Breast epithelium (tissue), 4 donors: Measurements from ENCODE around the gene SCN7A. TPM values are rescaled to one million over a fixed set of nuclear protein-coding genes. Genes with fewer than 3 reads are reported as not detected.

Experiments
- DNase-seq, 2 donors: peaks; one replicate each; pipeline ENCODE4 v3.0.0-alpha.2; 2019; ENCODE audit warnings: low spot score in 2 of 2
- H3K27ac ChIP-seq, 2 donors: fragments of 200-600 bp; sonication (generic) in 1 of 2; one replicate each; pipeline ENCODE4 v1.5.1; 2016 to 2019; ENCODE audit warnings: mild to moderate bottlenecking in 1 of 2
- H3K27me3 ChIP-seq, 2 donors: fragments of 200-600 bp; sonication (generic) in 1 of 2; one replicate each; pipeline versions ENCODE4 v1.5.1 to v1.6.0; 2017 to 2019; ENCODE audit warnings: control low read depth in 1 of 2, mild to moderate bottlenecking in 1 of 2
- H3K36me3 ChIP-seq: fragments of 200-600 bp; one replicate; pipeline ENCODE4 v1.5.1; 2019
- H3K4me1 ChIP-seq, 2 donors: fragments of 200-600 bp; sonication (generic); one replicate each; pipeline ENCODE4 v1.5.1; 2016 to 2019; ENCODE audit warnings: control low read depth in 1 of 2
- H3K4me3 ChIP-seq, 3 donors: fragments of 200-600 bp; sonication (generic); 1 replicate in 2 of 3; 2 replicates in 1 of 3; pipeline ENCODE4 v1.5.1; 2016 to 2019; ENCODE audit warnings: mild to moderate bottlenecking in 3 of 3, moderate library complexity in 2 of 3
- H3K9me3 ChIP-seq, 2 donors: fragments of 200-600 bp; sonication (generic) in 1 of 2; one replicate each; pipeline ENCODE4 v1.5.1; 2016 to 2019; ENCODE audit warnings: control low read depth in 1 of 2
- CTCF ChIP-seq, 3 donors: fragments of 450-650 bp; IDR thresholded peaks; one replicate each; pipeline ENCODE4 v1.5.1; 2016 to 2017; ENCODE audit warnings: antibody characterized with exemption in 3 of 3, mild to moderate bottlenecking in 3 of 3, moderate library complexity in 3 of 3
- POLR2A ChIP-seq: fragments of 450-650 bp; IDR thresholded peaks from one replicate; pipeline ENCODE4 v1.6.1; 2016; ENCODE audit warnings: antibody characterized with exemption, mild to moderate bottlenecking, moderate library complexity
- POLR2AphosphoS5 ChIP-seq, 3 donors: sonication (generic); formaldehyde crosslinking; IDR thresholded peaks; one replicate each; pipeline ENCODE4 v1.6.1; 2017; ENCODE audit warnings: antibody characterized with exemption in 3 of 3
- intact Hi-C: fragments of 100-400 bp; cut with DNase I; formaldehyde crosslinking; loops from one replicate; pipeline ENCODE4 v1.15.1; 2023; ENCODE audit warnings: low total_unique reads
- total RNA-seq, 3 donors: library from RNA; depleted of rRNA; stranded (reverse); fragments of >200 nt; gene quantifications; one replicate each; pipeline ENCODE4 v1.1.0, GENCODE V29; 2016

SCN7A gene
- total RNA-seq, 3 donors from 2014 or later, result 11.5 to 13.3 (median 12.1) TPM

- no peak for TF ChIP-seq POLR2A
- no peak for TF ChIP-seq POLR2AphosphoS5 (IDR thresholded peaks at IDR 0.05)
- no peak for TF ChIP-seq CTCF (IDR thresholded peaks at IDR 0.05)
- intact Hi-C loops, result no loop called here
- DNase-seq, result no peak
Observed at GRCh38 chr2:166388481-166389070, 105.5 kb downstream of the SCN7A start.

GRCh38 chr2:166385313-166385712 is 108.7 kb downstream of the SCN7A start:
- TF ChIP-seq POLR2AphosphoS5 (IDR thresholded peaks at IDR 0.05) (no peak), CTCF (IDR thresholded peaks at IDR 0.05) (no peak), POLR2A (no peak)
- no peaks in the 10 kb centered on the region for H3K9me3 ChIP-seq
- no peak for DNase-seq
- intact Hi-C loops, result no loop called here
- H3K4me1 ChIP-seq, result no peaks in the 10 kb centered on the region
- no peaks in the 10 kb centered on the region for H3K27me3 ChIP-seq
- H3K27ac ChIP-seq, result no peak overlapping the region
- no peak overlapping the region for H3K4me3 ChIP-seq
- no peaks in the 10 kb centered on the region for H3K36me3 ChIP-seq

More at GRCh38 chr2:166388481-166389070, 105.5 kb downstream of the SCN7A start:
- Histone ChIP-seq H3K4me1 (no peaks in the 10 kb centered on the region), H3K9me3 (no peaks in the 10 kb centered on the region), H3K36me3 (no peaks in the 10 kb centered on the region), H3K4me3 (no peak overlapping the region), H3K27ac (no peak overlapping the region), H3K27me3 (no peaks in the 10 kb centered on the region)

GRCh38 chr2:166384774-166385173 is 109.3 kb downstream of the SCN7A start:
- H3K4me3 ChIP-seq, result no peak overlapping the region
- H3K36me3 ChIP-seq, result no peaks in the 10 kb centered on the region
- no peak for TF ChIP-seq POLR2A
- peak in 2 of 3 donors; percentile 35 to 50 for TF ChIP-seq CTCF (IDR thresholded peaks at IDR 0.05)
- TF ChIP-seq POLR2AphosphoS5 (IDR thresholded peaks at IDR 0.05), result no peak
- H3K27me3 ChIP-seq, result no peaks in the 10 kb centered on the region
- H3K4me1 ChIP-seq, result no peaks in the 10 kb centered on the region
- H3K9me3 ChIP-seq, result no peaks in the 10 kb centered on the region
- intact Hi-C loops, result loop anchor here (5.0 kb wide), 1 partner anchor 442 kb away; no protein-coding TSS in a partner anchor
- no peak overlapping the region for H3K27ac ChIP-seq
- no peak for DNase-seq

GRCh38 chr2:166382448-166382847 is 111.6 kb downstream of the SCN7A start:
- intact Hi-C loops, result loop anchor here (5.0 kb wide), 1 partner anchor 440 kb away; no protein-coding TSS in a partner anchor
- Histone ChIP-seq H3K9me3 (no peaks in the 10 kb centered on the region), H3K4me1 (no peaks in the 10 kb centered on the region), H3K27me3 (no peaks in the 10 kb centered on the region), H3K36me3 (no peaks in the 10 kb centered on the region), H3K27ac (no peak overlapping the region), H3K4me3 (no peak overlapping the region)
- DNase-seq, result no peak
- TF ChIP-seq POLR2AphosphoS5 (IDR thresholded peaks at IDR 0.05) (no peak), CTCF (IDR thresholded peaks at IDR 0.05) (no peak), POLR2A (no peak)

GRCh38 chr2:166380615-166381014 is 113.4 kb downstream of the SCN7A start:
- no peaks in the 10 kb centered on the region for H3K4me1 ChIP-seq
- DNase-seq, result no peak
- H3K27ac ChIP-seq, result no peak overlapping the region
- H3K27me3 ChIP-seq, result no peaks in the 10 kb centered on the region
- H3K9me3 ChIP-seq, result no peaks in the 10 kb centered on the region
- H3K36me3 ChIP-seq, result no peaks in the 10 kb centered on the region
- intact Hi-C loops, result loop anchor here (5.0 kb wide), 1 partner anchor 438 kb away; no protein-coding TSS in a partner anchor
- TF ChIP-seq POLR2AphosphoS5 (IDR thresholded peaks at IDR 0.05) (no peak), POLR2A (no peak), CTCF (IDR thresholded peaks at IDR 0.05) (no peak)
- H3K4me3 ChIP-seq, result no peak overlapping the region
